ENCODE measurements around the gene GNG10. TPM values are rescaled to one million over a fixed set of nuclear protein-coding genes. Genes with fewer than 3 reads are reported as not detected.

The GNG10 gene
- total RNA-seq, 1 donor from 2014 or later, result 88.4 TPM

DNA sequence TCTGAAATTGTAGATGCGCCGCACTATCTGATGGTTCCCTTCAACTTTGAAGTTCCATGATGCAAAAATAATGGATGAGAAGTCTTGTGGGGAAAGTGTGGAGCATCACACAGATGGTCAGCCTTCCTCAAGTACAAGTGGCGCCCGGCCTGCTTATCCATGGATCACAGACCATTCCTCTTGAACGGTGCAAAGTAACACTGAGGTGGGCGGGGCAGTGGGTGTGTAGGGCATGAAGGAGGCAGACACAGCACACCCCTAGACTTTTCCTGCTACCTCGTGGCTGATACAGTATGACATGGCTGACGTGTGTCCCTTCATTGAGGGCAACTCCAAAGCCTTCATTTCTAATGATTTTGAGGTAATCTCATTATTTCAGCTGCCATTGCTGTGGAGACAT is 2.5 kb upstream of the GNG10 start:
- DNase-seq (ENCODE audit: low read depth), result no peak
- no peaks in the 10 kb centered on the region for H3K36me3 ChIP-seq (ENCODE audit: control insufficient read depth, insufficient read depth, low read length)
- TF ChIP-seq, protein P1, sequence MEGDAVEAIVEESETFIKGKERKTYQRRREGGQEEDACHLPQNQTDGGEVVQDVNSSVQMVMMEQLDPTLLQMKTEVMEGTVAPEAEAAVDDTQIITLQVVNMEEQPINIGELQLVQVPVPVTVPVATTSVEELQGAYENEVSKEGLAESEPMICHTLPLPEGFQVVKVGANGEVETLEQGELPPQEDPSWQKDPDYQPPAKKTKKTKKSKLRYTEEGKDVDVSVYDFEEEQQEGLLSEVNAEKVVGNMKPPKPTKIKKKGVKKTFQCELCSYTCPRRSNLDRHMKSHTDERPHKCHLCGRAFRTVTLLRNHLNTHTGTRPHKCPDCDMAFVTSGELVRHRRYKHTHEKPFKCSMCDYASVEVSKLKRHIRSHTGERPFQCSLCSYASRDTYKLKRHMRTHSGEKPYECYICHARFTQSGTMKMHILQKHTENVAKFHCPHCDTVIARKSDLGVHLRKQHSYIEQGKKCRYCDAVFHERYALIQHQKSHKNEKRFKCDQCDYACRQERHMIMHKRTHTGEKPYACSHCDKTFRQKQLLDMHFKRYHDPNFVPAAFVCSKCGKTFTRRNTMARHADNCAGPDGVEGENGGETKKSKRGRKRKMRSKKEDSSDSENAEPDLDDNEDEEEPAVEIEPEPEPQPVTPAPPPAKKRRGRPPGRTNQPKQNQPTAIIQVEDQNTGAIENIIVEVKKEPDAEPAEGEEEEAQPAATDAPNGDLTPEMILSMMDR (IDR thresholded peaks at IDR 0.05; ENCODE audit: insufficient read depth, low read length, poor library complexity, severe bottlenecking), result no peak
- H3K4me3 ChIP-seq (ENCODE audit: low read depth, low read length), result no peak overlapping the region
- no peaks in the 10 kb centered on the region for H3K27me3 ChIP-seq (ENCODE audit: control insufficient read depth, insufficient read depth, low read length)

DNA sequence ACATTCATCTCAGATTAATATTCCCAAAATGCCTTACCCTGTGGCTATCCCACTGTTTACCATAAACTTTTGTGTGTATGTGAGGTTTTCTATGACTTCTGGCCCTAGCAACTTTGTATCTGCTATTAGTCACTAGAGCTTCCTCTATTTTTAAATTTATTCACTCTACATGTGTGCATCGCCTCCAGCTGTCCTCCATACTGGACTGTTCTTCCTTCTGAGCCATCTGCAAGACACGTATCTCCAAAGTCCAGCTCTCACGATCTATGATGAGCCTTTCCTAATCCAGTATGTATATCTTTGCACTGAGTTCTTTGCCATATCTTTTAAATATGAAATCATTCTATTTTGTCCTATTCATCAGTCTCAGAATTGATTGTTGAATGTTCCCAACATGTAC is 1.7 kb upstream of the GNG10 start:
- H3K4me3 ChIP-seq (ENCODE audit: low read depth, low read length), result no peak overlapping the region
- no peaks in the 10 kb centered on the region for H3K36me3 ChIP-seq (ENCODE audit: control insufficient read depth, insufficient read depth, low read length)
- TF ChIP-seq, protein P1 (IDR thresholded peaks at IDR 0.05; ENCODE audit: insufficient read depth, low read length, poor library complexity, severe bottlenecking), result no peak
- no peak for DNase-seq (ENCODE audit: low read depth)
- no peaks in the 10 kb centered on the region for H3K27me3 ChIP-seq (ENCODE audit: control insufficient read depth, insufficient read depth, low read length)

DNA sequence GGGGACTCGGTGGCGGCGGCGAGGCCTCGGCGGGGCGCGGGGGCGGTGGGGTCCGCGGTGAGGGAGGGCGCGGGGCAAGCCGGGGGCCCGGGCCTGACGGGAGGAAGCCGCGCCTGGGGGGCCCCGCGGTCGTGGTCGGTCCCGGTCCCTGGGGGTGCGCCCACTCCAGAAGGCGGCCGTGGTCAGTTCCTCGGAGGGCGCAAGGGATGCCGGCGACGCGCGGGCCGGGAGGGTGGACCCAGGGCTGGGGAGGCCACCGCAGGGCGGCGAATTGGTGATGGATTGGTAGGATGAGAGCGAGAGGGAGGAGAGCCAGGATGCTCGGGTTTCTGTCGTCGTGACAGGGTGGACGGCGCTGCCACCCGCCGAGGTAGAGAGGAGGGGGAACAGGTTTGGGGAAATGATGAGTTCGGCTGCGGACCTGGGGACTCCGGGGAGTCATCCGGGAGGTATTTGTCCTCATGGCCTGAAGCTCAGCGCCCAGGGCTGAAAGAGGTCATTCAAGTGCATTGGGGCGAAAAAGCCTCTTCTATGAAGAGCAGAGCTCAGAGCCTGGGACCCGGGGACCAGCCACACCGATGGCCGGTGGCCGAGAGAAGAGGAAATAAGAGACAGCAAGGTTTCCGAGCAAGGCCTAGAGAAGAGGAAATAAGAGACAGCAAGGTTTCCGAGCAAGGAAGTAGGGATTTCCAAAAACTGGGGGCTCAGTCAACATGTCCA is 557 bp downstream of the GNG10 start:
- TF ChIP-seq, protein P1 (IDR thresholded peaks at IDR 0.05; ENCODE audit: insufficient read depth, low read length, poor library complexity, severe bottlenecking), result no peak
- Histone ChIP-seq H3K27me3 (ENCODE audit: control insufficient read depth, insufficient read depth, low read length) (no peaks in the 10 kb centered on the region), H3K36me3 (ENCODE audit: control insufficient read depth, insufficient read depth, low read length) (no peaks in the 10 kb centered on the region), H3K4me3 (ENCODE audit: low read depth, low read length) (peak overlapping the region; percentile 77)
- DNase-seq (ENCODE audit: low read depth), result no peak

DNA sequence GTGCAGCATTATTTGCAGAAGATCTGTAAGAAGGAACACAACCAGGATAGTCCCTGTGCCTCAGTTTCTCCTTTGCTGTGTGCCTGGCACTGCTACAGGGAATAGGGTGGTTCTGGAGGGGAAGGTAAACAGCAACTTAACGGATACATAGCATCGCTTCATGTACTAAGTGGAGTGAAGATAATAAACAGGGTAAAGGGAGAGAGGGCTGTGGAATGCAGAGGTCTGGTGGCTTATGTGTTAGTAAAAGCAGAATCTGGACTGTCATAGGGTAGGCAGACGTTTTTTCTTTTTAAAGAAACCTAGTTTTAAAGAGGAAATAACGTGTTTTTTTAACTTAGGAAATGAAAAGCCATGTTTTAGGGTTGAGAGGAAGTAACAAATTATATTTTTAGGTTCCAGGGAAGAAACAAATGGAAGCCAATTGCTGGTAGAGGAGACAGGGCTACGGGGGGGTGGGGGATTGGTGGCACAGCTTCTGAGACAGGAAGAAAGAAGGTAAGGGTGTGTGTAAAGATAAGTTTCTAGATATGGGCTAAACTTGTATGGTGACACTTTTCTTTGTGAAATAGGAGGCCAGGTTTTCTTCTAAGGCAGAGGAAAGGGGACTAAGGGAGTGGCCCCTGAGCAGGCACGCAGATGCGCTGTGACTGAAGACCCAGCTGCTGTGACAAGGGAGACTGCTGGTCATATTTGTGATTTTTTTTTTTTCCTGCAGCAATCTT is 1.3 kb downstream of the GNG10 start:
- TF ChIP-seq, protein P1 (IDR thresholded peaks at IDR 0.05; ENCODE audit: insufficient read depth, low read length, poor library complexity, severe bottlenecking), result no peak
- no peak for DNase-seq (ENCODE audit: low read depth)

DNA sequence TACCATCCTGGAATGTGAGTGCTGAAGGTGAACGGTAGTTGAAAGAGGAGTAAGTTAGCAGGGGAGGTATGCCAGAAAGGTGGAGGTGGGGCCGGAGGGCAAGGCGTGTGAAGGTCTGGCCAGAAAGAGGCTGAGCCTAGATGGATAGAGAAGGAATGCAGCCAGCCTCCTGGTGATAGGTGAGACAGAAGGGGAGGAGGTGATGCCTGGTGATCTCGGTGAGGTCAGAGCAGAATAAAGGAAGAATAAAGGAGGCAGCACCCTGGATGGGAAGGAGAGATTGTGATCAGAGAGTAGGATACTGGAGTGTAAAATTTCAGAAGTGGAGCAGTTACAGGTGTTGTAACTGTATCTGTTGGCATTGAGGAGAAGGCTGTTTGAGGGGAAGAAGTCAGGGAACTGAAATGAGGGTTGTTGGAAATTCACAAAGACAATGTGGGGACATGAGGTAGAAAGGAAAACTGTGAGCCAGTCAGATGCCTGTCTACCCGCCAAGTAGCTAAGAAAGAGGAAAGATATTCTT is 2.0 kb downstream of the GNG10 start:
- DNase-seq (ENCODE audit: low read depth), result no peak

More for the DNA sequence above, 1.3 kb downstream of the GNG10 start:
- no peaks in the 10 kb centered on the region for H3K27me3 ChIP-seq (ENCODE audit: control insufficient read depth, insufficient read depth, low read length)
- no peaks in the 10 kb centered on the region for H3K36me3 ChIP-seq (ENCODE audit: control insufficient read depth, insufficient read depth, low read length)
- peak overlapping the region; percentile 77 for H3K4me3 ChIP-seq (ENCODE audit: low read depth, low read length)

More for the DNA sequence above, 2.0 kb downstream of the GNG10 start:
- Histone ChIP-seq H3K4me3 (ENCODE audit: low read depth, low read length) (no peak overlapping the region), H3K27me3 (ENCODE audit: control insufficient read depth, insufficient read depth, low read length) (no peaks in the 10 kb centered on the region), H3K36me3 (ENCODE audit: control insufficient read depth, insufficient read depth, low read length) (no peaks in the 10 kb centered on the region)
- TF ChIP-seq, protein P1 (IDR thresholded peaks at IDR 0.05; ENCODE audit: insufficient read depth, low read length, poor library complexity, severe bottlenecking), result no peak
